ENCODE results near the gene NR6A1.
A peak's percentile ranks its signal among the peaks of the same experiment; 100 is the strongest.
"Not testable (repeated sequence)": the region's sequence is repeated elsewhere in the genome, so short reads cannot be mapped to it uniquely, and the experiment has no call there.

Gene NR6A1

GRCh38 chr9:124645274-124645673 lies 125.8 kb downstream of the NR6A1 start:
- no peak for DNase-seq

GRCh38 chr9:124639637-124640036 lies 131.5 kb downstream of the NR6A1 start:
- DNase-seq, result no peak

GRCh38 chr9:124635285-124635684 lies 135.8 kb downstream of the NR6A1 start:
- no peak for DNase-seq

GRCh38 chr9:124632077-124632621 lies 139.0 kb downstream of the NR6A1 start:
- no peak for DNase-seq

- no peak for DNase-seq
Measured at GRCh38 chr9:124631326-124631725, 139.8 kb downstream of the NR6A1 start.

- DNase-seq, result no peak
Measured at GRCh38 chr9:124629600-124629999, 141.5 kb downstream of the NR6A1 start.

- DNase-seq, result no peak
Measured at GRCh38 chr9:124628741-124629140, 142.4 kb downstream of the NR6A1 start.

GRCh38 chr9:124626276-124626675 lies 144.8 kb downstream of the NR6A1 start:
- no peak for DNase-seq

- no peak for DNase-seq
Measured at GRCh38 chr9:124625087-124625486, 146.0 kb downstream of the NR6A1 start.

GRCh38 chr9:124624735-124624992 lies 146.4 kb downstream of the NR6A1 start:
- no peak for DNase-seq

- DNase-seq, result no peak
Measured at GRCh38 chr9:124623966-124624734, 147.0 kb downstream of the NR6A1 start.

GRCh38 chr9:124622882-124623281 lies 148.2 kb downstream of the NR6A1 start:
- DNase-seq, result no peak

- no peak for DNase-seq
Measured at GRCh38 chr9:124621371-124622328, 149.5 kb downstream of the NR6A1 start.

- DNase-seq, result no peak
Measured at GRCh38 chr9:124618476-124618875, 152.6 kb downstream of the NR6A1 start.

- peak; percentile 50 for DNase-seq
Measured at GRCh38 chr9:124617477-124618141, 153.5 kb downstream of the NR6A1 start.

- DNase-seq, result no peak
Measured at GRCh38 chr9:124616961-124617360, 154.2 kb downstream of the NR6A1 start.

- not testable (repeated sequence) for DNase-seq
Measured at GRCh38 chr9:124615840-124616239, 155.3 kb downstream of the NR6A1 start.

GRCh38 chr9:124615100-124615742 lies 155.9 kb downstream of the NR6A1 start:
- DNase-seq, result no peak

- no peak for DNase-seq
Measured at GRCh38 chr9:124613849-124614248, 157.3 kb downstream of the NR6A1 start.

- DNase-seq, result no peak
Measured at GRCh38 chr9:124611106-124611505, 160.0 kb downstream of the NR6A1 start.

- DNase-seq, result no peak
Measured at GRCh38 chr9:124606027-124606426, 165.1 kb downstream of the NR6A1 start.

GRCh38 chr9:124605258-124605657 lies 165.9 kb downstream of the NR6A1 start:
- no peak for DNase-seq

GRCh38 chr9:124602632-124603031 lies 168.5 kb downstream of the NR6A1 start:
- no peak for DNase-seq

Data from NCI-H1105 (cell line).